Kidney (tissue), 14 donors: ENCODE measurements around the gene FPGS. TPM values are rescaled to one million over a fixed set of nuclear protein-coding genes. Genes with fewer than 3 reads are reported as not detected.

ENCODE experiments used
- DNase-seq, 5 donors: peaks; one replicate each; pipeline ENCODE4 v3.0.0-alpha.2; 2013 to 2020
- FAIRE-seq: peaks from 2 replicates; lab custom pipeline; 2012; peaks lifted over from hg19 to GRCh38; lab: Jason Lieb, UNC
- H3K27ac ChIP-seq, 2 donors: one replicate each; pipeline ENCODE4 v1.7.0; 2013; ENCODE audit warnings: low read depth in 2 of 2, low read length in 2 of 2, inconsistent platforms in 1 of 2
- H3K27me3 ChIP-seq: one replicate; pipeline ENCODE4 v1.7.1; 2013; ENCODE audit warnings: low read length, inconsistent platforms; ENCODE audit not compliant: control insufficient read depth, insufficient read depth
- H3K36me3 ChIP-seq, 3 donors: one replicate each; pipeline versions ENCODE4 v1.7.0 to v1.7.1; 2013; ENCODE audit warnings: low read length in 3 of 3, control low read depth in 1 of 3, inconsistent platforms in 1 of 3; ENCODE audit not compliant: insufficient read depth in 3 of 3, control insufficient read depth in 2 of 3
- H3K4me1 ChIP-seq, 3 donors: one replicate each; pipeline versions ENCODE4 v1.7.0 to v1.7.1; 2013; ENCODE audit warnings: low read length in 3 of 3, inconsistent platforms in 1 of 3, low read depth in 1 of 3; ENCODE audit not compliant: control insufficient read depth in 2 of 3, insufficient read depth in 2 of 3
- H3K4me3 ChIP-seq, 3 donors: one replicate each; pipeline versions ENCODE4 v1.7.0 to v1.8.1; 2013; ENCODE audit warnings: low read length in 3 of 3, control low read depth in 1 of 3, inconsistent platforms in 1 of 3
- H3K9ac ChIP-seq, 3 donors: one replicate each; pipeline versions ENCODE4 v1.7.0 to v1.7.1; 2013; ENCODE audit warnings: low read length in 3 of 3, control low read depth in 1 of 3, inconsistent platforms in 1 of 3
- H3K9me3 ChIP-seq, 3 donors: one replicate each; pipeline versions ENCODE4 v1.7.0 to v1.7.1; 2013; ENCODE audit warnings: low read length in 3 of 3, control low read depth in 1 of 3, inconsistent platforms in 1 of 3; ENCODE audit not compliant: control insufficient read depth in 2 of 3, insufficient read depth in 1 of 3
- intact Hi-C: fragments of 100-400 bp; cut with DNase I; formaldehyde crosslinking; loops from one replicate; pipeline ENCODE4 v1.11.1; 2022
- polyA plus RNA-seq: library from polyadenylated mRNA; stranded (reverse); fragments of 350-450 nt; fragmentation: Illumina TruSeq; extraction: RNeasy Lipid Tissue Mini Kit (QIAGEN cat#74804); gene quantifications from one replicate; pipeline ENCODE4 v1.2.3, GENCODE V29; 2014; ENCODE audit warnings: low read depth, low replicate concordance; ENCODE audit not compliant: insufficient read depth
- total RNA-seq: library from RNA; stranded (reverse); fragmentation: NEBNext Ultra II Directional; extraction: Animal tissue kit (Norgen Biotek cat#: 25700); gene quantifications from one replicate; pipeline ENCODE4 v1.2.1, GENCODE V29; 2021
- TF ChIP-seq, protein P1 (sequence below): IDR thresholded peaks from 3 replicates; pipeline ENCODE4 v1.5.1; 2012; ENCODE audit warnings: mild to moderate bottlenecking, moderate library complexity, borderline replicate concordance; ENCODE audit not compliant: insufficient read depth; ENCODE audit errors: extremely low read depth
- donor health status: control.
- donor health status: control.
- donor health status: control.
- donor health status: control.
- donor health status: control.
- donor health status: DM: yes; HTN: yes; CAD: no.
- donor health status: Normal renal cell carcinoma (clear cell type).

Gene FPGS
- total and polyA plus RNA-seq, 2 donors from 2014 or later = 44.0 to 77.2 TPM

DNA sequence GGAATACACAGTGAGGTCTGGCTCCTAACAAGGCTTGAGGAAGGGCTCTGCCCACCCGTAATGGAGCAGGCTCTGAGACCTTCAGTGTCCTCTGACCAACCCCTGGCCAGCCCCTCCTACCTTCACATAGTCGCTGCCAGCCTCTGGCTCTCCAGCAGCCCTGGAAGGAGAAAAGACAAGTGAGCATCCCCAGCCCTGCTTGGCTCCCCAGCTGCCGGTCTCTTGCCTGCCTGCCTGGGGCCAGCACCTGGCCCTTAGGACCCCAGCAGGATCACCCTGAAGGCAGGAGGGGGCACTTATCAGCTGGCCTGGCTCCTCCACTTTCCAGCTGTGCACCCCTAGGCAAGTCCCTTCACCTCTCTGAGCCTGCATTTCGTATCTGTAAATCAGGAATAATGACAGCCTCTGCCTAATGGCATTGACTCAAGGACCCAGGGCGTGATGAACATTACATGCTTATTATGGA, 41.2 kb upstream of the FPGS start:
- no peak for FAIRE-seq
- Histone ChIP-seq H3K9ac (no peak overlapping the region), H3K4me1 (peaks cover 0 to 9% (median 0%) of the 10 kb centered on the region in 3 donors), H3K9me3 (no peaks in the 10 kb centered on the region), H3K27me3 (no peaks in the 10 kb centered on the region), H3K27ac (peak overlapping the region; percentile 2 to 32), H3K4me3 (no peak overlapping the region), H3K36me3 (no peaks in the 10 kb centered on the region)
- TF ChIP-seq, protein P1, sequence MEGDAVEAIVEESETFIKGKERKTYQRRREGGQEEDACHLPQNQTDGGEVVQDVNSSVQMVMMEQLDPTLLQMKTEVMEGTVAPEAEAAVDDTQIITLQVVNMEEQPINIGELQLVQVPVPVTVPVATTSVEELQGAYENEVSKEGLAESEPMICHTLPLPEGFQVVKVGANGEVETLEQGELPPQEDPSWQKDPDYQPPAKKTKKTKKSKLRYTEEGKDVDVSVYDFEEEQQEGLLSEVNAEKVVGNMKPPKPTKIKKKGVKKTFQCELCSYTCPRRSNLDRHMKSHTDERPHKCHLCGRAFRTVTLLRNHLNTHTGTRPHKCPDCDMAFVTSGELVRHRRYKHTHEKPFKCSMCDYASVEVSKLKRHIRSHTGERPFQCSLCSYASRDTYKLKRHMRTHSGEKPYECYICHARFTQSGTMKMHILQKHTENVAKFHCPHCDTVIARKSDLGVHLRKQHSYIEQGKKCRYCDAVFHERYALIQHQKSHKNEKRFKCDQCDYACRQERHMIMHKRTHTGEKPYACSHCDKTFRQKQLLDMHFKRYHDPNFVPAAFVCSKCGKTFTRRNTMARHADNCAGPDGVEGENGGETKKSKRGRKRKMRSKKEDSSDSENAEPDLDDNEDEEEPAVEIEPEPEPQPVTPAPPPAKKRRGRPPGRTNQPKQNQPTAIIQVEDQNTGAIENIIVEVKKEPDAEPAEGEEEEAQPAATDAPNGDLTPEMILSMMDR = no peak
- no peak for DNase-seq
- intact Hi-C loops = no loop called here

DNA sequence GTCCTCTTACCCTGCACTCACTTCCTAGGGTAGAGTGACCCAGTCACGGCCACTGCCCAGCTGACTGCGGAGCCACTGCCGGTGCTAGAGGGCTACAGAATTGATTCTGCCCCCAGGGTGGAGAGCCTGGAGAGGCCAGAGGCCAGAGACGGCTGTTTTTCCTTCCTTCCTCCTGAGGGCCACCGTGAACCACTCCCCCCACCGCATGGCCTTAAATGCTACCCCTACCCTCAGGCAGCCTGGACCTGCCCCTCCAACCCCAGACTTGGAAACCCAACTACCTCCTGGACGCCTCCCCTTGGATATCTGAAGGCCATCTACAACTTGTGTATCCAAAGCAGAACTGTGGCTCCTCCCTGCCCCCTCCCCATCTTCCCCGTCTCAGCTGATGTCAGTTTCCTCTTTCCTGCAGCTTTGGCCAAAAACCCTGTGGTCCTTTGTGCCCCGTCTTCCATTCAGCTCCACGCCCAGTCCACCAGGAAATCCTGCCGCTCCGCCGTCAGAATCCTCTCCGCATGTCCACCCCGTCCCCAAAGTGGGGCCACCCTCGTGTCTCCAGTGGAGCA, 40.5 kb upstream of the FPGS start:
- TF ChIP-seq, protein P1 = no peak
- intact Hi-C loops = no loop called here
- H3K4me1 ChIP-seq = peaks cover 0 to 12% (median 0%) of the 10 kb centered on the region in 3 donors
- H3K27ac ChIP-seq = peak overlapping the region; percentile 54 to 63
- H3K36me3 ChIP-seq = no peaks in the 10 kb centered on the region
- FAIRE-seq (no peak), DNase-seq (peak in 1 of 5 donors; percentile 62)
- no peak overlapping the region for H3K9ac ChIP-seq
- no peaks in the 10 kb centered on the region for H3K27me3 ChIP-seq
- no peaks in the 10 kb centered on the region for H3K9me3 ChIP-seq
- no peak overlapping the region for H3K4me3 ChIP-seq

DNA sequence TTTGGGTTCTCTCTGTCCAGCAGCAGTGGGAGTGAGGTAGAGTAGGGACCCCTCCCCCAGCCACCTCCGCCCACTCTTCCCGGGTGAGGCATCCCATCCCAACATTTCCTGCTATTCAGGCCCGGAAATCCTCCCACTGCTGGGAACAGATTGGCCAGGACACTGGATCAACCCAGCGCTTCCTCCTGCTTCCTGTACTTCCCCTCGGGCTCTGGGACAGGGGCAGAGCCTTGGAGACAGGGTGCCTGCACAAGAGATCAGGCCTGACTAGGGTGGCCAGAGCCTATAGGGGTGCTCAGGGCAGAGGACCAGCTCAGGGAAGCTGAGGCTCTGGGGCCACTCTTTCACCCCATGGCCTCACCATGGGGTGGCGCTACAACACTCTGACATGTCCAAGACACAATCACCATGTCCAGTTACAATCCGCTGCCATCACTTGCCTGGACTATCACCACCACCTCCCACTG, 38.7 kb upstream of the FPGS start:
- DNase-seq (peak in 1 of 5 donors; percentile 58), FAIRE-seq (no peak)
- Histone ChIP-seq H3K9ac (no peak overlapping the region), H3K27ac (peak overlapping the region in 1 of 2 donors; percentile 63), H3K27me3 (no peaks in the 10 kb centered on the region), H3K9me3 (no peaks in the 10 kb centered on the region), H3K4me3 (no peak overlapping the region), H3K4me1 (peaks cover 0 to 18% (median 0%) of the 10 kb centered on the region in 3 donors), H3K36me3 (no peaks in the 10 kb centered on the region)
- TF ChIP-seq, protein P1 = peak; percentile 18
- intact Hi-C loops = no loop called here
